Fibroblast of lung (primary cell): ENCODE results near the gene PTPRQ. TPM values are rescaled to one million over a fixed set of nuclear protein-coding genes. Genes with fewer than 3 reads are reported as not detected.
A peak's percentile ranks its signal among the peaks of the same experiment; 100 is the strongest.

ENCODE experiments used
- DNase-seq, 2 donors: peaks; one replicate each; pipeline versions ENCODE4 v3.0.0 to v3.0.0-alpha.2; 2010; ENCODE audit warnings: low read depth in 2 of 2
- H2AFZ ChIP-seq: 2 replicates; pipeline ENCODE4 v1.5.1; 2012; ENCODE audit warnings: low read length, control low read depth, inconsistent platforms
- H3K27ac ChIP-seq: 2 replicates; pipeline ENCODE4 v1.5.1; 2011; ENCODE audit warnings: low read length, control low read depth; ENCODE audit not compliant: insufficient read depth
- H3K27me3 ChIP-seq: 2 replicates; pipeline ENCODE4 v1.5.1; 2011; ENCODE audit warnings: mild to moderate bottlenecking, low read length; ENCODE audit not compliant: control insufficient read depth, insufficient read depth
- H3K36me3 ChIP-seq: 2 replicates; pipeline ENCODE4 v1.5.1; 2011; ENCODE audit warnings: low read length; ENCODE audit not compliant: control insufficient read depth, insufficient read depth
- H3K4me1 ChIP-seq: 2 replicates; pipeline ENCODE4 v1.5.1; 2011; ENCODE audit warnings: low read length; ENCODE audit not compliant: control insufficient read depth, insufficient read depth; ENCODE audit errors: extremely low read depth
- H3K4me2 ChIP-seq: 2 replicates; pipeline ENCODE4 v1.5.1; 2011; ENCODE audit warnings: low read length, control low read depth; ENCODE audit not compliant: insufficient read depth; ENCODE audit errors: extremely low read depth
- H3K4me3 ChIP-seq, 4 experiments: fragments of 200-600 bp in 1 of 4; sonication (generic) in 1 of 4; replicated peaks in 1 of 4; 2 replicates each; pipeline ENCODE4 v1.5.1; 2011 to 2016; ENCODE audit warnings: low read length in 4 of 4, low read depth in 3 of 4, mild to moderate bottlenecking in 3 of 4, control low read depth in 2 of 4, inconsistent platforms in 1 of 4, mixed read lengths in 1 of 4; ENCODE audit not compliant: insufficient read depth in 1 of 4; ENCODE audit errors: control extremely low read depth in 1 of 4
- H3K79me2 ChIP-seq: 2 replicates; pipeline ENCODE4 v1.5.1; 2012; ENCODE audit warnings: mild to moderate bottlenecking, low read length, inconsistent platforms; ENCODE audit not compliant: control insufficient read depth, insufficient read depth
- H3K9ac ChIP-seq: 2 replicates; pipeline ENCODE4 v1.5.1; 2011; ENCODE audit warnings: mild to moderate bottlenecking, low read length, control low read depth; ENCODE audit not compliant: insufficient read depth
- H3K9me3 ChIP-seq: 2 replicates; pipeline ENCODE4 v1.5.1; 2012; ENCODE audit warnings: low read depth, low read length; ENCODE audit not compliant: control insufficient read depth, insufficient read depth
- H4K20me1 ChIP-seq: 2 replicates; pipeline ENCODE4 v1.5.1; 2011; ENCODE audit warnings: low read length; ENCODE audit not compliant: control insufficient read depth, insufficient read depth; ENCODE audit errors: extremely low read depth
- EZH2 ChIP-seq: IDR thresholded peaks from 2 replicates; pipeline ENCODE4 v1.5.1; 2012; ENCODE audit warnings: low read length, control low read depth, mild to moderate bottlenecking; ENCODE audit errors: missing control alignments
- polyA plus RNA-seq, 2 donors: library from polyadenylated mRNA; depleted of rRNA in 1 of 2; stranded (reverse) in 1 of 2; unstranded in 1 of 2; fragments of >200 nt; gene quantifications; 2 replicates each; pipeline ENCODE4 v1.2.1, GENCODE V29; 2011 to 2012; ENCODE audit warnings: missing spikeins in 1 of 2
- total RNA-seq: library from RNA; depleted of rRNA; stranded (reverse); fragments of >200 nt; gene quantifications from 2 replicates; pipeline ENCODE4 v1.2.1, GENCODE V29; 2014
- TF ChIP-seq, protein P1 (sequence below), 2 donors: IDR thresholded peaks in 1 of 2; conservative IDR thresholded peaks in 1 of 2; 1 replicate in 1 of 2; 2 replicates in 1 of 2; pipeline ENCODE4 v1.5.1; 2011 to 2012; ENCODE audit warnings: low read length in 2 of 2, control low read depth in 1 of 2, inconsistent platforms in 1 of 2, low read depth in 1 of 2, mild to moderate bottlenecking in 1 of 2

The PTPRQ gene
- total and polyA plus RNA-seq, 2 donors (not counting 1 experiment from before 2014, with no cell fraction given): 1.3 to 7.7 TPM

DNA sequence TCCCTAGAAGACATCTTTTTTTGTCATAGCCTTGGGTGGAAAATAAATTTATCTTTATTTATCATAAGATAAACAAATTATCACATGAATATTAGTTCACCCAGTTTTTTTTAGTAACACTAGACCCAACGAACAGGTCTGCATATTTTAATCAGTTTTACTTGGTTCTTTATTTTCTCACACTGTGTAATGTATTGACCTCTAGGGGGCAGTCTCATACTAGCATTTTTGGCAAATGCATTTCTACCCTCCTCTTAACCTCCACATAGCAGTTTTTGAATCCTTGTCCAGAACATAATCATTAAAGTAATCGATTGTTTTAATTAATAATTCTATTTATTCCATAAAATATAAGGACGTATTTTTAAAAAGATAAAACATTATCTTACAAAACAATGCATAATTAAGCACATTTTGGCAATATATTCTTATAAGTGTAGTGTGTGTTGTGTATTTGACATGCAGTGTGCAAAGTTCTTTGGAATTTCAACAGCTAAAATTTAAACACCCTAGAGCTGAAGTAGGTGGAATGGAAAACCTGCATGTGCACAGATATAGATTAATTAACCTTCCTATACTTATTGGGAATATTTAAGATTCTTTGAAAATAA, 31.6 kb upstream of the PTPRQ start:
- Histone ChIP-seq H4K20me1 (no peaks in the 10 kb centered on the region), H3K4me1 (no peaks in the 10 kb centered on the region), H3K79me2 (no peaks in the 10 kb centered on the region), H3K4me2 (no peak overlapping the region), H3K36me3 (no peaks in the 10 kb centered on the region), H3K27me3 (no peaks in the 10 kb centered on the region), H2AFZ (no peak overlapping the region), H3K9ac (no peak overlapping the region), H3K27ac (no peak overlapping the region), H3K4me3 (no peak overlapping the region), H3K9me3 (no peaks in the 10 kb centered on the region)
- no peak for TF ChIP-seq EZH2
- TF ChIP-seq, protein P1, sequence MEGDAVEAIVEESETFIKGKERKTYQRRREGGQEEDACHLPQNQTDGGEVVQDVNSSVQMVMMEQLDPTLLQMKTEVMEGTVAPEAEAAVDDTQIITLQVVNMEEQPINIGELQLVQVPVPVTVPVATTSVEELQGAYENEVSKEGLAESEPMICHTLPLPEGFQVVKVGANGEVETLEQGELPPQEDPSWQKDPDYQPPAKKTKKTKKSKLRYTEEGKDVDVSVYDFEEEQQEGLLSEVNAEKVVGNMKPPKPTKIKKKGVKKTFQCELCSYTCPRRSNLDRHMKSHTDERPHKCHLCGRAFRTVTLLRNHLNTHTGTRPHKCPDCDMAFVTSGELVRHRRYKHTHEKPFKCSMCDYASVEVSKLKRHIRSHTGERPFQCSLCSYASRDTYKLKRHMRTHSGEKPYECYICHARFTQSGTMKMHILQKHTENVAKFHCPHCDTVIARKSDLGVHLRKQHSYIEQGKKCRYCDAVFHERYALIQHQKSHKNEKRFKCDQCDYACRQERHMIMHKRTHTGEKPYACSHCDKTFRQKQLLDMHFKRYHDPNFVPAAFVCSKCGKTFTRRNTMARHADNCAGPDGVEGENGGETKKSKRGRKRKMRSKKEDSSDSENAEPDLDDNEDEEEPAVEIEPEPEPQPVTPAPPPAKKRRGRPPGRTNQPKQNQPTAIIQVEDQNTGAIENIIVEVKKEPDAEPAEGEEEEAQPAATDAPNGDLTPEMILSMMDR (conservative IDR thresholded peaks at IDR 0.05 in 1 of 2, IDR thresholded peaks at IDR 0.05 in 1 of 2; ENCODE audit: low read depth in 1 of 2, low read length in 2 of 2): peak; percentile 57 to 60
- DNase-seq: peak; percentile 52 to 80

DNA sequence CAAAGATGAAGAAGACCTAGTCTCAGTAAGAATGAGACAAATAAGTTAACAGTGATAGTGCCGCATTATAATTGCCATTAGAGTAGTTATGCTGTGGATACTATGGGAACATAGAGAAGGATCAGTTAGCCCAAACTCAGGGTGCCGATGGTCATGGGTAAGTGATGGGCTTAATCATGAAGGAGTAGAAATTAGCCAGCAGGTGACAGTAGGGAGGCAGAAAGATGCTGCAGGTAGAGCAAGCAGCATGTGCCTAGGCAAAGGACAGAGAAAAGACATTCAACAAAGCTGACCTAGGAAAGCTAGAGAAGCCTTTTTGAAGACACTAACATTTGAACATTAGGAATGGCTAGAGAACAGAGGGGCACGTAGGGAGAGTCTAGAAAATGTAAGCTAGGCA, 30.6 kb upstream of the PTPRQ start:
- Histone ChIP-seq H3K27me3 (no peaks in the 10 kb centered on the region), H3K9me3 (no peaks in the 10 kb centered on the region), H3K4me2 (no peak overlapping the region), H3K4me3 (no peak overlapping the region), H2AFZ (no peak overlapping the region), H3K4me1 (no peaks in the 10 kb centered on the region), H3K27ac (no peak overlapping the region), H3K79me2 (no peaks in the 10 kb centered on the region), H3K9ac (no peak overlapping the region), H4K20me1 (no peaks in the 10 kb centered on the region), H3K36me3 (no peaks in the 10 kb centered on the region)
- DNase-seq: no peak
- TF ChIP-seq, protein P1 (conservative IDR thresholded peaks at IDR 0.05 in 1 of 2, IDR thresholded peaks at IDR 0.05 in 1 of 2; ENCODE audit: low read depth in 1 of 2, low read length in 2 of 2): no peak
- no peak for TF ChIP-seq EZH2

DNA sequence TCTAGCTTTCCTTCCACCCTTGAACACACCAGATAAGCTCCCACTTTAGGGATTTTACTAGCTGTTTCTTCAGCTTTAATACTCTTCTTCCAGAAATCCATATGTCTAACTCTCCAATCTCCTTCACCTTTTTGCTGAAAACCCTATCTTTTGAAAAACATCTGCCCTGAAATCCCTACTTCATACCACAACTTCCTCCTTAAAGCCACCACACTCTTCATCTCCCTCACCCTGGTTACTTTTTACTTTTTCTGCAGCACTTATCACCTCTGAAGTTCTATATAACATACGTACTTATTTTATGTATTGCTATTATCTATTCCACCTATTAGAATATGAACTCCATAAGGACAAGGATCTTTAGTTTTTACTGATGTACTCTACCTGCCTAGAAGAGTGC, 28.6 kb upstream of the PTPRQ start:
- no peaks in the 10 kb centered on the region for H3K27me3 ChIP-seq
- no peaks in the 10 kb centered on the region for H4K20me1 ChIP-seq
- no peak overlapping the region for H3K4me2 ChIP-seq
- no peak overlapping the region for H3K9ac ChIP-seq
- H2AFZ ChIP-seq: no peak overlapping the region
- no peaks in the 10 kb centered on the region for H3K4me1 ChIP-seq
- no peak overlapping the region for H3K4me3 ChIP-seq
- H3K9me3 ChIP-seq: no peaks in the 10 kb centered on the region
- H3K27ac ChIP-seq: no peak overlapping the region
- DNase-seq: no peak
- TF ChIP-seq, protein P1 (conservative IDR thresholded peaks at IDR 0.05 in 1 of 2, IDR thresholded peaks at IDR 0.05 in 1 of 2; ENCODE audit: low read depth in 1 of 2, low read length in 2 of 2): no peak
- TF ChIP-seq EZH2: no peak
- no peaks in the 10 kb centered on the region for H3K79me2 ChIP-seq
- no peaks in the 10 kb centered on the region for H3K36me3 ChIP-seq
